HEK293 (cell line): ENCODE measurements around the gene KIFC1.

Experiments
- CTCF ChIA-PET: fragments of 350-600 bp; formaldehyde crosslinking; extraction: SDS; loops from one replicate; lab custom pipeline; 2021; ENCODE audit warnings: antibody characterized with exemption; lab: Yijun Ruan, JAX
- POLR2A ChIA-PET: fragments of 300-600 bp; formaldehyde crosslinking; extraction: SDS; loops from one replicate; lab custom pipeline; 2020; ENCODE audit warnings: antibody characterized with exemption, inconsistent platforms; lab: Yijun Ruan, JAX
- H3K27ac ChIP-seq: fragments of 200-500 bp; sonication (Bioruptor generic); 2 replicates; pipeline ENCODE4 v1.5.1; 2014; ENCODE audit warnings: low read depth, low read length, control low read depth, inconsistent platforms; ENCODE audit errors: extremely low read depth
- H3K36me3 ChIP-seq, 2 experiments: fragments of 200-500 bp in 1 of 2; sonication (Bioruptor generic) in 1 of 2; 1 replicate in 1 of 2; 2 replicates in 1 of 2; pipeline ENCODE4 v1.5.1; 2014 to 2017; ENCODE audit warnings: inconsistent platforms in 2 of 2, low read length in 2 of 2; ENCODE audit not compliant: control insufficient read depth in 2 of 2, insufficient read depth in 1 of 2
- H3K4me1 ChIP-seq: fragments of 200-500 bp; sonication (Bioruptor generic); 2 replicates; pipeline ENCODE4 v1.5.1; 2014; ENCODE audit warnings: mild to moderate bottlenecking, low read length, inconsistent platforms; ENCODE audit not compliant: control insufficient read depth, insufficient read depth
- H3K4me3 ChIP-seq: 2 replicates; pipeline ENCODE4 v1.5.1; 2011; ENCODE audit warnings: low read depth, mild to moderate bottlenecking, control low read depth, low read length, moderate library complexity
- H3K9me3 ChIP-seq: fragments of 200-500 bp; sonication (Bioruptor generic); 2 replicates; pipeline ENCODE4 v1.5.1; 2014; ENCODE audit warnings: low read depth, low read length, inconsistent platforms; ENCODE audit not compliant: control insufficient read depth, insufficient read depth
- BCL11A ChIP-seq: fragments of 450-650 bp; formaldehyde crosslinking; IDR thresholded peaks from 2 replicates; pipeline ENCODE4 v1.5.1; 2016; ENCODE audit warnings: low read depth, missing biosample characterization, missing genetic modification characterization
- FEZF1 ChIP-seq: fragments of 450-650 bp; formaldehyde crosslinking; IDR thresholded peaks from 2 replicates; pipeline ENCODE4 v1.5.1; 2016; ENCODE audit warnings: missing biosample characterization, missing genetic modification characterization
- INSM2 ChIP-seq: fragments of 450-650 bp; formaldehyde crosslinking; IDR thresholded peaks from 2 replicates; pipeline ENCODE4 v1.5.1; 2016; ENCODE audit warnings: missing biosample characterization, missing genetic modification characterization
- PATZ1 ChIP-seq: fragments of 450-650 bp; formaldehyde crosslinking; IDR thresholded peaks from 2 replicates; pipeline ENCODE4 v1.5.1; 2016; ENCODE audit warnings: missing biosample characterization, missing genetic modification characterization
- PRDM10 ChIP-seq: fragments of 450-650 bp; formaldehyde crosslinking; IDR thresholded peaks from 2 replicates; pipeline ENCODE4 v1.5.1; 2016; ENCODE audit warnings: missing biosample characterization, missing genetic modification characterization
- SP2 ChIP-seq: fragments of 450-650 bp; formaldehyde crosslinking; IDR thresholded peaks from 2 replicates; pipeline ENCODE4 v1.5.1; 2016; ENCODE audit warnings: missing biosample characterization, missing genetic modification characterization
- ZBTB20 ChIP-seq: fragments of 450-650 bp; formaldehyde crosslinking; IDR thresholded peaks from 2 replicates; pipeline ENCODE4 v1.5.1; 2016; ENCODE audit warnings: missing biosample characterization, missing genetic modification characterization
- ZFP69B ChIP-seq: fragments of 450-650 bp; formaldehyde crosslinking; IDR thresholded peaks from 2 replicates; pipeline ENCODE4 v1.5.1; 2016; ENCODE audit warnings: missing biosample characterization, missing genetic modification characterization
- ZNF114 ChIP-seq: fragments of 450-650 bp; formaldehyde crosslinking; IDR thresholded peaks from 2 replicates; pipeline ENCODE4 v1.5.0; 2017; ENCODE audit warnings: missing biosample characterization, missing genetic modification characterization
- ZNF138 ChIP-seq: fragments of 450-650 bp; formaldehyde crosslinking; IDR thresholded peaks from 2 replicates; pipeline ENCODE4 v1.5.1; 2016; ENCODE audit warnings: missing biosample characterization, missing genetic modification characterization, borderline replicate concordance
- ZNF214 ChIP-seq: fragments of 450-650 bp; formaldehyde crosslinking; IDR thresholded peaks from 2 replicates; pipeline ENCODE4 v1.5.1; 2017; ENCODE audit warnings: missing biosample characterization, mild to moderate bottlenecking, missing genetic modification characterization, borderline replicate concordance
- ZNF248 ChIP-seq: fragments of 450-650 bp; formaldehyde crosslinking; IDR thresholded peaks from 2 replicates; pipeline ENCODE4 v1.5.1; 2017; ENCODE audit warnings: missing biosample characterization, missing genetic modification characterization
- ZNF26 ChIP-seq: fragments of 450-650 bp; formaldehyde crosslinking; IDR thresholded peaks from 2 replicates; pipeline ENCODE4 v1.5.1; 2016; ENCODE audit warnings: missing biosample characterization, missing genetic modification characterization
- ZNF302 ChIP-seq: fragments of 450-650 bp; formaldehyde crosslinking; IDR thresholded peaks from 2 replicates; pipeline ENCODE4 v1.5.1; 2016; ENCODE audit warnings: missing biosample characterization, missing genetic modification characterization, low read depth
- ZNF433 ChIP-seq: fragments of 450-650 bp; formaldehyde crosslinking; IDR thresholded peaks from 2 replicates; pipeline ENCODE4 v1.5.1; 2016; ENCODE audit warnings: missing biosample characterization, missing genetic modification characterization, low read depth
- ZNF518A ChIP-seq: fragments of 450-650 bp; formaldehyde crosslinking; conservative IDR thresholded peaks from 2 replicates; pipeline ENCODE4 v1.5.1; 2016; ENCODE audit warnings: low read depth, missing biosample characterization, missing genetic modification characterization
- ZNF530 ChIP-seq: fragments of 450-650 bp; formaldehyde crosslinking; IDR thresholded peaks from 2 replicates; pipeline ENCODE4 v1.5.1; 2016; ENCODE audit warnings: low read depth, missing biosample characterization, missing genetic modification characterization
- ZNF548 ChIP-seq: fragments of 450-650 bp; formaldehyde crosslinking; IDR thresholded peaks from 2 replicates; pipeline ENCODE4 v1.5.1; 2016; ENCODE audit warnings: missing biosample characterization, missing genetic modification characterization
- ZNF561 ChIP-seq: fragments of 450-650 bp; IDR thresholded peaks from 2 replicates; pipeline ENCODE4 v1.5.1; 2018; ENCODE audit warnings: missing biosample characterization, missing genetic modification characterization, borderline replicate concordance
- ZNF843 ChIP-seq: fragments of 450-650 bp; formaldehyde crosslinking; IDR thresholded peaks from 2 replicates; pipeline ENCODE4 v1.5.1; 2016; ENCODE audit warnings: missing biosample characterization, missing genetic modification characterization
- ZXDB ChIP-seq: fragments of 450-650 bp; formaldehyde crosslinking; IDR thresholded peaks from 2 replicates; pipeline ENCODE4 v1.5.1; 2016; ENCODE audit warnings: missing biosample characterization, missing genetic modification characterization

Gene KIFC1

GRCh38 chr6:33426590-33427511, 35.2 kb downstream of the KIFC1 start (continued):
- no peak for TF ChIP-seq INSM2
- TF ChIP-seq ZNF530 (tag by site-specific recombination), result no peak
- TF ChIP-seq ZNF114 (tag by site-specific recombination), result no peak
- no peak for TF ChIP-seq ZNF248 (tag by site-specific recombination)
- no peak for TF ChIP-seq ZNF214 (tag by site-specific recombination)
- 0 out of 2 replicates have a peak, but pooled peaks have one; percentile 31 for TF ChIP-seq ZXDB
- no peak for TF ChIP-seq ZNF548 (tag by site-specific recombination)
- TF ChIP-seq ZNF302 (tag by site-specific recombination), result no peak
- TF ChIP-seq ZNF433, result no peak
- no peak for TF ChIP-seq ZNF138 (tag by site-specific recombination)
- TF ChIP-seq FEZF1 (tag by site-specific recombination), result no peak
- TF ChIP-seq ZBTB20 (tag by site-specific recombination), result no peak
- TF ChIP-seq ZNF26, result no peak
- TF ChIP-seq, all 188 proteins: peak for 4

- ChIA-PET CTCF (interaction anchor here (1.3 kb wide), 1 partner anchor 9 kb away, joined by 3 read pairs; no protein-coding TSS in a partner anchor), POLR2A (no interaction called here)
- no peaks in the 10 kb centered on the region for H3K36me3 ChIP-seq
- H3K4me3 ChIP-seq, result peak overlapping the region; percentile 49
- H3K9me3 ChIP-seq, result no peaks in the 10 kb centered on the region
- peaks cover 12% of the 10 kb centered on the region for H3K4me1 ChIP-seq
- no peak overlapping the region for H3K27ac ChIP-seq
- TF ChIP-seq ZNF843, result no peak
- TF ChIP-seq BCL11A (tag by site-specific recombination), result 0 out of 2 replicates have a peak, but pooled peaks have one; percentile 2
- TF ChIP-seq ZNF518A, result no peak
- no peak for TF ChIP-seq PRDM10 (tag by site-specific recombination)
- 0 out of 2 replicates have a peak, but pooled peaks have one; percentile 23 for TF ChIP-seq ZNF561 (tag by site-specific recombination)
- TF ChIP-seq SP2, result peak; percentile 26; the same call in 1 of the 2 replicates
- no peak for TF ChIP-seq ZFP69B (tag by site-specific recombination)
- peak; percentile 77 for TF ChIP-seq PATZ1
Measured at GRCh38 chr6:33427585-33428223, 36.1 kb downstream of the KIFC1 start.
